Stimulated activated CD4-positive, alpha-beta T cell treated with anti-CD3 and anti-CD28 coated beads, Interleukin-4, amount 100 ng/mL, for 4 hours (primary cell): ENCODE data around the gene BMPR1B.
"Not testable (repeated sequence)": the region's sequence is repeated elsewhere in the genome, so short reads cannot be mapped to it uniquely, and the experiment has no call there.

Experiments used
- DNase-seq, 2 experiments: peaks; one replicate each; pipeline ENCODE4 v3.0.0-alpha.2; 2020

BMPR1B gene

DNA sequence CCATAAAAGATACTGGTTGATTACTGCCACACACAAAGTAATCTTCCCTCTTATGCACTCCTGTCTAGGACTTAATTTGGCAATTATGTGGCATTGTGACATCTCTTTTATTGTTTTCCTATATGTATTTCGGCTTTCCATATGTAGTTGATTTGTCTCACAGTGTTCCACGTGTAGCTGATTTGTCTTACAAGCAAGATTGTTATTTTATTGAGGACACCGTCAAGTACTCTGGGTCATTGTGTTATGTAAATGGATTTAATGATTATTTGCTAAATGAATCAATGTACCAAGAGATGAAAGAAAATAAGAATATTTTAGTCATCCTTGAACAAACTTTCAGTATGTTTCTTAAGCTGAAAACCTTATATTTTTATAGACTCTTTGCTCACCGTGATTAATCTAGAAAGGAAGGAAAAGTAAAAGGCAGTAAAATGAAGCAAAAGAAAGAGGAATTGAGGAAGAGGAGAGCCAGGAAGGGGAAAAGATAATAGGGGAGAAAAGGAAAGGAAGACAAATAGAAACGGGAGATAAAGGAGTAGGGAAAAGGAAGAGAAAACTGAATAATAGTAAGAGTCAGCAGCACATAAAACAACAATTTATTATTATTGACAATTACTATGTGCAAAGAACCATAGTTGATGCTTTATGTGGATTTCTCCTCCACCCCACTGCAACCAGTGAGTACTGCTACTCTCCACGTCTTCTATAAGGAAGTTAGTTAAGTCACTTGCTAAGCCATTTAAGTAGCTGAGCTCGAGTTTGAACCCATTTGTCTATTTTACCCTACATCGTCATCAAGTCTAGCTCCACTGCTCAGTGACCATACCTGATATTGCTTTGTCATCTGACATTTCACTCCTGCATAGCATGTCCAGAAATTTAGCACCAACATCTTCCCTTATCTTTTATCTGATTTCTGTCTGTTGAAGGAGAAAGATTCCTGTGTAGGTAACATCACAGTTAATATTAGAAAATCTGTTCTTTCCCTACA lies 336.5 kb downstream of the BMPR1B start:
- no peak for DNase-seq

DNA sequence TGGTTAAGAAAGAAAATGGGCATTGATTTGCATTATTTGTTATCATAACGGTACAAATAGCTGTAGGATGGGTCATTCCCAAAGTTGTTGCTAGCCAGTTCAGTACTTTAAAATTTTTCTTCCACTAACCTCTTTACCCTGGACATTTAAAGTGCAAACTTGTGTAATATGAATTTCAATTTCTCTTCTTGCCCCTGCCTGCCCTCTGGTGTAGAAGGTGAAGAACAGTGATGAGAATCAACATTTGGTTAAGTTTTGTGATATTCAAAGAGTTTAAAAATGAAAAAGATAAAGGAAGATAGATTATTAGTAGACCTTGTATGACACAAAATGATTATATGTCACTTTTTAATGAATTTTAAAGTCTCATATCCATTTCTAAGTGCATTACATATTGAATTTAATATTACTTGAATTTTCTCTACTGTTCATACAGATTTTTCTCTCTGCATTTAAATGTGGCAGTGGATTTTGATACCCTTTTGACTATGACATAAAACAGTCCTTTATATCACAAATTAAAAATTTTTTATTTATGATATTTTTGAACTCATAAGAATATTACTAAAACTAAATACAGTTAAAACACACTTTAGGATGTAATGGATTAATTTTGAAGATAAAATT lies 337.7 kb downstream of the BMPR1B start:
- DNase-seq, result no peak

GRCh38 chr4:95102162-95102790 lies 344.5 kb downstream of the BMPR1B start:
- DNase-seq, result no peak

GRCh38 chr4:95105112-95105511 lies 347.4 kb downstream of the BMPR1B start:
- DNase-seq, result no peak

DNA sequence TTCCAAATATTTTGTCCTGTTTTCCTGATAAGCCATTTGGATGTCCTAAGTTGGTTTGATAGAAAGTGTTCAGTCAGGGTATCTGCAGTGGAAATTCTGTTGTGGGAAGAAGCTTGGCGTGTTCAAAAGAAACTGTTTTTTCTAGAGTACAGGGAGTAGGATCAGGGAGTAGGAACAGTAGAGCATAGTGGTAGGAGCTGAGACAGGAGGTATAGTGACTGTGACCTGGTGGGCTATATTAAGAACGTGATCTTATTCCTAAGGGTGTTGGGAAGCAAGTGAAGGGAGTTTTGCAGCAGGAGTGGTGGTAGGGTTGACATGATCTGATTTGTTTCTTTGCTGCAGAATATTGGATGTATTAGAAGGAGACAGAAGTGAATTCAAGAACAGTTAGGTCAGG lies 348.2 kb downstream of the BMPR1B start:
- no peak for DNase-seq

DNA sequence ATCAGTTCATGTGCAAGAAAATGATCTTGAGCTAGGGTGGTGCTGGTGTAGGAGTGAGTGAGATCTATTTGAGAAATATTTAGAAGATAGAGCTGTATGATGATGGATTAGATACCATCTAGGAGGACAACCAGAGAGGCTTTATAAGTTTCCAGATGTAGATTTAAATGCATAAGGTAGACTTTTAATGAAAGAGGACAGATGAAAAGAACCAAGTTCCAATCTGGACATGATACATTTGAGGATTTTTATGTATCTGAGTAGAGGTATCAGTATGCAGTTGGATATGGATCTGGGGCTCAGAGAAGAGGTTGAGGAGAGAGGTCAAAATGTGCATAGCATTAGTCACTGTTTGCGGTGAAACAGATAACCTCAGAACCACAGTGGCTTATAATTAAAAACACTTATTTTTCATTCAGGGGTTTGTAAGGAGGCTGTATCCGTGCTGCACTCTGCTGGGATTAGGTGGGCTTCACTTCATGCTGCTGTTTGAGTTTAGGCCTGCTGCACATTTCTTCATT lies 348.7 kb downstream of the BMPR1B start:
- DNase-seq, result no peak

- no peak for DNase-seq
Observed at GRCh38 chr4:95107004-95107403, 349.2 kb downstream of the BMPR1B start.

GRCh38 chr4:95107635-95108034 lies 349.9 kb downstream of the BMPR1B start:
- DNase-seq, result no peak

DNA sequence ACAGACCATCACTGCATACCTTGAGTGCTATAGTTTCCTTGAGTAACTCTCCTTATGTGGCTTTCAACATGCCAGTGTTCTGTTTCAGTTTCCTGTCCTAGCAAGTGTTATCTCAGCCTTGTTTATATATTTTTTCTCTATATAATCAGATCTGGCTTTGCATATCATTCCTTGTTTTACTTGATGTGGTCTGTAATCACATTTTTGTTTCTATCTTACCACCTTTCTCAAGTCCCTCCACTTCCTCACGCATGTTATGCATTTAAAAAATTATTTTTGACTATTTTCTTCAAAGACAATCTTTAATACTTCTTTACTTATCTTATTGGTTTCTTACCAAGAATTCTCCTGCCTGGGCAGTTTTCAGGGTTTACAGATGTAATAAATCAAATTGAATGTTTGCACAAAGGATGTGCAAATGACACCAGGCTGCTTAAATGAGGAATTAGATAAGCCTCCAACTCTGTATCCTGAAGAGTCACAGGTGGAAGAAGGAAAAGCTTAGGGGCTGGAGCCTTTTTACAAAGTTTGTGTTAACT lies 351.2 kb downstream of the BMPR1B start:
- DNase-seq, result no peak

GRCh38 chr4:95114521-95114920 lies 356.8 kb downstream of the BMPR1B start:
- DNase-seq, result no peak

- no peak for DNase-seq
Observed at GRCh38 chr4:95118497-95118896, 360.7 kb downstream of the BMPR1B start.

- no peak for DNase-seq
Observed at GRCh38 chr4:95120456-95120855, 362.7 kb downstream of the BMPR1B start.

- no peak for DNase-seq
Observed at GRCh38 chr4:95122001-95122400, 364.2 kb downstream of the BMPR1B start.

DNA sequence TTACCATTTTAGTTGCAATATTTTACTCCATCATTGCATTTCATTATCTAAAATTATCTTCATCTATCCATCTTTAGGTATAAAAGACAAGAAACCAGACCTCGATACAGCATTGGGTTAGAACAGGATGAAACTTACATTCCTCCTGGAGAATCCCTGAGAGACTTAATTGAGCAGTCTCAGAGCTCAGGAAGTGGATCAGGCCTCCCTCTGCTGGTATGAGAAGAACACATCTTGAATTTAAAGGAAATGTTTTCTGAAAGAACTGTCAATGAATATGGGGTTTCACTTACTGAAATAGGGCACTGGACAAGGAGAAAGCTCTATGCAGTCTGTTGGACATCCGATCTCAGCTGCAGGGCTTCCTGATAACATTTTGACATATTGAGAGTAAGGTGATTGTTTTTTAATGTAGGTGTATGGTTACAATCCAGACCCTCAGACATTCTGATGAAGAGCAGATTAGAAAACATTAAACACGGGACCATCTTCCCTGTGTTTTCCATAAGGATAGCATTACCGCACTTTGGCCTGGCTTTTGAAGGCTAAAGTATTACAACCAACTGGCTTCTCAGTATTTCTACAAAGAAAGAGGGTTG lies 367.2 kb downstream of the BMPR1B start:
- DNase-seq, result no peak

DNA sequence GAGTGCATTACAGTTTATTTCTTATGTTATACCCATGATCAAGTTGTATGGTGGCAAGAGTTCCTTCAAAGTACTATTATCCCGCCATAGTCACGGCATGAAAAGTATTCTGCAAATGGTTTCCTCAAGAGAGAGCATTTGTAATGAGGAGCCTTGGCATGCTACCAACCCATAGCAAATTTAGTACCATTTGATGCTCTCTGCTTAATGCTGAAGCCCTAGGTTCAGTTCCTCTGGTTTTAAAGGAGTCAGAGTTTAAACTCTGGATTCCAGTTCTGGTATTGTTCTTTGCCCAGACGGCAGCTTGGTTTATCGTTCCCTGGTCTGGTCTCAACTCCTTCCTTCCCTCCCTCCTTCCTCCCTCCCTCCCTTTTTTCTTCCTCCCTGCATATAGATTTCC lies 371.3 kb downstream of the BMPR1B start:
- DNase-seq, result no peak

DNA sequence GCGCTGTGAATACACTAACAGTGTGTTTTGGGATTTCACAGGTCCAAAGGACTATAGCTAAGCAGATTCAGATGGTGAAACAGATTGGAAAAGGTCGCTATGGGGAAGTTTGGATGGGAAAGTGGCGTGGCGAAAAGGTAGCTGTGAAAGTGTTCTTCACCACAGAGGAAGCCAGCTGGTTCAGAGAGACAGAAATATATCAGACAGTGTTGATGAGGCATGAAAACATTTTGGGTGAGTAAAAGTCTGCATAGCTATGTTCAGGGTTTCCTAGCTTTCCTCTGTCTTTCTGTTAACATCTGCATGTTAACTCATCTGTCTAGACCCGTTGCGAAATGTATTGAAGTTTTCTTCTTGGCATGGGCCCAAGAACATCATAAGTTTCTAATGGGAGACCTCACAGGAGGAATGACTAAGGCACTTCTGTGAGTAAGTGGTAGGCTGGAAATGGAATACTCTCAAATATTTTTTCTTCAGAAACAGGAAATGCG lies 372.1 kb downstream of the BMPR1B start:
- DNase-seq, result no peak

DNA sequence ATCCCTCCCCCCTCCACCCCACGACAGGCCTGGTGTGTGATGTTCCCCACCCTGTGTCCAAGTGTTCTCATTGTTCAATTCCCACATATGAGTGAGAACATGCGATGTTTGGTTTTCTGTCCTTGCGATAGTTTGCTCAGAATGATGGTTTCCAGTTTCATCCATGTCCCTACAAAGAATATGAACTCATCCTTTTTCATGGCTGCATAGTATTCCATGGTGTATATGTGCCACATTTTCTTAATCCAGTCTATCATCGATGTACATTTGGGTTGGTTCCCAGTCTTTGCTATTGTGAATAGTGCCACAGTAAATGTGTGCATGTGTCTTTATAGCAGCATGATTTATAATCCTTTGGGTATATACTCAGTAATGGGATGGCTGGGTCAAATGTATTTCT lies 376.3 kb downstream of the BMPR1B start:
- DNase-seq, result not testable (repeated sequence)

- not testable (repeated sequence) for DNase-seq
Observed at GRCh38 chr4:95139424-95139823, 381.7 kb downstream of the BMPR1B start.

- no peak for DNase-seq
Observed at GRCh38 chr4:95141361-95141760, 383.6 kb downstream of the BMPR1B start.

- no peak for DNase-seq
Observed at GRCh38 chr4:95142932-95143331, 385.2 kb downstream of the BMPR1B start.

GRCh38 chr4:95151255-95151654 lies 393.5 kb downstream of the BMPR1B start:
- DNase-seq, result no peak

- DNase-seq, result no peak
Observed at GRCh38 chr4:95153182-95153581, 395.4 kb downstream of the BMPR1B start.
